CD4-positive, alpha-beta memory T cell (primary cell): Measurements from ENCODE around the gene TDRD5. TPM values are rescaled to one million over a fixed set of nuclear protein-coding genes. Genes with fewer than 3 reads are reported as not detected.

Source experiments
- CTCF ChIA-PET: fragments of 350-600 bp; sonication (Branson Sonifier 250); formaldehyde crosslinking; loops from one replicate; lab custom pipeline; 2021; ENCODE audit warnings: inconsistent platforms; ENCODE audit not compliant: partially characterized antibody; lab: Charles Lee
- POLR2A ChIA-PET: fragments of 350-600 bp; sonication (Branson Sonifier 250); formaldehyde crosslinking; loops from one replicate; lab custom pipeline; 2021; ENCODE audit not compliant: partially characterized antibody; lab: Charles Lee
- DNase-seq, 5 donors: peaks; one replicate each; pipeline versions ENCODE4 v3.0.0 to v3.0.0-alpha.2; 2020 to 2022; ENCODE audit warnings: mixed read lengths in 1 of 5
- H3K27ac ChIP-seq: one replicate; pipeline ENCODE4 v1.7.0; 2013; ENCODE audit warnings: low read depth, low read length
- H3K27me3 ChIP-seq: 2 replicates; pipeline ENCODE4 v1.7.0; 2013; ENCODE audit warnings: mild to moderate bottlenecking, low read length, moderate library complexity; ENCODE audit not compliant: insufficient read depth
- H3K36me3 ChIP-seq: 2 replicates; pipeline ENCODE4 v1.7.0; 2013; ENCODE audit warnings: mild to moderate bottlenecking, low read length, moderate library complexity; ENCODE audit not compliant: insufficient read depth
- H3K4me1 ChIP-seq: 2 replicates; pipeline ENCODE4 v1.7.0; 2013; ENCODE audit warnings: mild to moderate bottlenecking, low read length, moderate library complexity; ENCODE audit not compliant: insufficient read depth
- H3K4me3 ChIP-seq, 2 donors: one replicate each; pipeline ENCODE4 v1.7.0; 2013; ENCODE audit warnings: low read length in 2 of 2, mild to moderate bottlenecking in 1 of 2
- H3K9me3 ChIP-seq, 2 donors: one replicate each; pipeline ENCODE4 v1.7.0; 2013; ENCODE audit warnings: low read length in 2 of 2, control low read depth in 1 of 2; ENCODE audit not compliant: control insufficient read depth in 1 of 2
- H3K27ac Mint-ChIP-seq, 7 donors: one replicate each; pipeline ENCODE4 v1.8.0; 2020 to 2021; ENCODE audit warnings: mixed read lengths in 7 of 7, mild to moderate bottlenecking in 6 of 7, inconsistent platforms in 3 of 7, moderate library complexity in 3 of 7
- H3K27me3 Mint-ChIP-seq, 2 donors: one replicate each; pipeline ENCODE4 v1.8.0; 2020 to 2021; ENCODE audit warnings: mixed read lengths in 2 of 2
- H3K36me3 Mint-ChIP-seq, 2 donors: one replicate each; pipeline ENCODE4 v1.8.0; 2020 to 2021; ENCODE audit warnings: mixed read lengths in 2 of 2, inconsistent platforms in 1 of 2, mild to moderate bottlenecking in 1 of 2
- H3K4me1 Mint-ChIP-seq, 4 donors: one replicate each; pipeline ENCODE4 v1.8.0; 2020 to 2021; ENCODE audit warnings: mixed read lengths in 4 of 4, mild to moderate bottlenecking in 1 of 4
- H3K4me3 Mint-ChIP-seq, 8 donors: one replicate each; pipeline ENCODE4 v1.8.0; 2020 to 2021; ENCODE audit warnings: mixed read lengths in 8 of 8, mild to moderate bottlenecking in 7 of 8, moderate library complexity in 6 of 8, inconsistent platforms in 3 of 8
- H3K9me3 Mint-ChIP-seq, 8 donors: one replicate each; pipeline ENCODE4 v1.8.0; 2020 to 2021; ENCODE audit warnings: mixed read lengths in 8 of 8, mild to moderate bottlenecking in 5 of 8, inconsistent platforms in 3 of 8, moderate library complexity in 1 of 8
- intact Hi-C: fragments of 100-400 bp; cut with micrococcal nuclease; formaldehyde crosslinking; loops from one replicate; pipeline ENCODE4 v1.15.1; 2023
- polyA plus RNA-seq, 2 donors: library from polyadenylated mRNA; unstranded; fragments of 300-500 nt; fragmentation: Illumina TruSeq; gene quantifications; one replicate each; pipeline ENCODE4 v1.2.3, GENCODE V29; 2021
- total RNA-seq, 2 experiments: library from RNA; stranded (reverse); gene quantifications; one replicate each; pipeline ENCODE4 v1.2.3, GENCODE V29; 2021

Gene TDRD5
- total and polyA plus RNA-seq, 4 experiments from 2014 or later: not detected

DNA sequence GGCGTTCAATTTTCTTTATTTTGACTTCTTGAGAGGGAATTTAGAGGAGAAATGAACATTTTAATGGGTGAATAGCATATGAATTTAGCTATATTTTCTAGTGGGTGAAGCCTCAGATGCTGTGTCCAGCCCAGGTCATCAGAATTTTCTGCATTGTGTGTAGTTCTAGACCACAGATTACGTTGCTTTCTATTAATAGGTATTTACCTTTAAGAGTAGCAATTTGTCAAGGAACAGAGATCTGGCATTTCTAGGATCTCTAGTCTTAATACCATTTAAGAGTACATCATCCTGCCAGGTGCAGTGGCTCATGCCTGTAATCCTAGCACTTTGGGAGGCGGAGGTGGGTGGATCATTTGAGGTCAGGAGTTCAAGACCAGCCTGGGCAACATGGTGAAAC lies 20.7 kb downstream of the TDRD5 start:
- Mint-ChIP-seq H3K4me1 (no peaks in the 10 kb centered on the region), H3K9me3 (peaks cover 0 to 3% (median 0%) of the 10 kb centered on the region in 8 donors), H3K36me3 (no peaks in the 10 kb centered on the region), H3K27me3 (peaks cover 10 to 12% of the 10 kb centered on the region in 2 donors), H3K27ac (no peak overlapping the region), H3K4me3 (no peak overlapping the region)
- no peak overlapping the region for H3K27ac ChIP-seq
- no peak overlapping the region for H3K4me3 ChIP-seq
- no peak for DNase-seq
- intact Hi-C loops: no loop called here
- H3K9me3 ChIP-seq: no peaks in the 10 kb centered on the region
- POLR2A ChIA-PET: no interaction called here
- H3K36me3 ChIP-seq: no peaks in the 10 kb centered on the region
- H3K4me1 ChIP-seq: no peaks in the 10 kb centered on the region
- CTCF ChIA-PET: no interaction called here
- no peaks in the 10 kb centered on the region for H3K27me3 ChIP-seq

DNA sequence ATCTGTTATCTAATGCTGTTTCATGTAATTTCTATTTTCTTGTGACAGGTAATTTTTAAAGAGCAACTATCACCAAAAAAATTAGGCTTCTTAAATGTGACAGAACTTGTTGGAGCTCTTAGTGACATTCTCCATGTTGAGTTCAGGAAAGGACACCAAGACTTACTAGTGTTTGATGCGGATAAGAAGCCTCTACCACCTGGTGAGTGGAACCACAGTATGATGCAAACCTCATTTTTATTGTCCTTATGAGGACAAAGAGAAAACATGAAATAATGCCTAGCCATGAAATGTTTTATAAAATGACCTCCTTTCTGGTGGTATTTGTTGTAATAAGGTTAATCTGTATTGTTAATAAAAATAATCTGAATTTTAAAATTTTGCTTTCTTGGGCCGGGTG lies 39.1 kb downstream of the TDRD5 start:
- CTCF ChIA-PET: no interaction called here
- POLR2A ChIA-PET: no interaction called here
- no peak overlapping the region for H3K27ac Mint-ChIP-seq

DNA sequence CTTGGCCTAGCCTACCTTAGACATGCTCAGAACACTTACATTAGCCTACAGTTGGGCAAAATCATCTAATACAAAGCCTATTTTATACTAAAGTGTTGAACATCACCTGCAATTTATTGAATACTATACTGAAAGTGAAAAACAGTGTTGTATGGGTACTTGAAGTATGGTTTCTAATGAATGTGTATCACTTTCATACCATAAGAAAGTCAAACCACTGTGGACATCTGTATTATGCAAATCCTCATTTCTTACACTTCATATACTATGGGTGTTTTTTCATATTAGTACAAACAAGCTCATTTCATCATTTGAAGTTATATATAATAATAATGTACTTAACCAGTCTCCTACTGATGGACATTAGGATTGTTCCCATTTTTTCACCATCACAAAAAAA lies 41.2 kb downstream of the TDRD5 start:
- Histone ChIP-seq H3K27ac (no peak overlapping the region), H3K4me1 (no peaks in the 10 kb centered on the region), H3K4me3 (no peak overlapping the region), H3K9me3 (no peaks in the 10 kb centered on the region), H3K36me3 (no peaks in the 10 kb centered on the region), H3K27me3 (no peaks in the 10 kb centered on the region)
- no peak for DNase-seq
- Mint-ChIP-seq H3K4me3 (no peak overlapping the region), H3K36me3 (no peaks in the 10 kb centered on the region), H3K27ac (no peak overlapping the region), H3K27me3 (peaks cover 0 to 1% of the 10 kb centered on the region in 2 donors), H3K4me1 (no peaks in the 10 kb centered on the region), H3K9me3 (no peaks in the 10 kb centered on the region)
- ChIA-PET CTCF (interaction anchor here (1.8 kb wide), 1 partner anchor 547 kb away, joined by 3 read pairs; no protein-coding TSS in a partner anchor), POLR2A (no interaction called here)
- intact Hi-C loops: no loop called here

More for the DNA sequence above, 39.1 kb downstream of the TDRD5 start:
- H3K4me3 ChIP-seq: no peak overlapping the region
- Mint-ChIP-seq H3K9me3 (no peaks in the 10 kb centered on the region), H3K4me1 (no peaks in the 10 kb centered on the region), H3K27me3 (peaks cover 0 to 1% of the 10 kb centered on the region in 2 donors), H3K36me3 (no peaks in the 10 kb centered on the region), H3K4me3 (no peak overlapping the region)
- no peaks in the 10 kb centered on the region for H3K4me1 ChIP-seq
- no peak for DNase-seq
- H3K27me3 ChIP-seq: no peaks in the 10 kb centered on the region
- no peak overlapping the region for H3K27ac ChIP-seq
- no peaks in the 10 kb centered on the region for H3K9me3 ChIP-seq
- H3K36me3 ChIP-seq: no peaks in the 10 kb centered on the region
- intact Hi-C loops: no loop called here

DNA sequence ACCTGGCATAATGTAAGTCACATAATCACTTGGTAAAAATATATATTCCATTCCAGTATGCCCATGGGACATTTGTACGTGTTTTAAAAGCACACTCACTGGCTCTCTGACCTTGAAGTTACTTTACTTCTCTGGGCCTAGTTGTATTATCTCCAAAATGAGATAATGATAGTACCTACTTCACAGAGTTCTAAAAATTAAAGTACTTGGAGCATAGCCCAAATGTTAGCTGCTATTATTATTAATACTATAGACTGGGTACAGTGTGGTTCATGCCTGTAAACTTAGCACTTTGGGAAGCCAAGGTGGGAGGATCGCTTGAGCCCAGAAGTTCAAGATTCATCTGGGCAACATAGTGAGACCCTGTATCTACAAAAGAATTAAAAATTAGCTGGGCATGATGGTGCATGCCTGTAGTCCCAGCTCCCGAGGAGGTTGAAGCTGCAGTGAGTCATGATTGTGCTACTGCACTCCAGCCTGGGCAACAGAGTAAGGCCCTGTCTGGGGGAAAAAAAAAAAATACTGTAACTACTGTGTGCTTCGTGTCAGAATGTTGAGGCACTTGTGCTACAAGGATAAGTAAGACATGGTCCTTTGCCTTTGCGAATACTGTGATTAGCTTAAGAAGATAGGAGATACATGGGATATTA lies 45.7 kb downstream of the TDRD5 start:
- Mint-ChIP-seq H3K9me3 (no peaks in the 10 kb centered on the region), H3K4me3 (no peak overlapping the region), H3K27me3 (peaks cover 0 to under 1% of the 10 kb centered on the region in 2 donors), H3K36me3 (no peaks in the 10 kb centered on the region), H3K27ac (no peak overlapping the region), H3K4me1 (no peaks in the 10 kb centered on the region)
- no peak for DNase-seq
- intact Hi-C loops: no loop called here
- Histone ChIP-seq H3K36me3 (no peaks in the 10 kb centered on the region), H3K27me3 (no peaks in the 10 kb centered on the region), H3K27ac (no peak overlapping the region), H3K9me3 (no peaks in the 10 kb centered on the region), H3K4me3 (no peak overlapping the region), H3K4me1 (no peaks in the 10 kb centered on the region)
- ChIA-PET CTCF (no interaction called here), POLR2A (no interaction called here)

DNA sequence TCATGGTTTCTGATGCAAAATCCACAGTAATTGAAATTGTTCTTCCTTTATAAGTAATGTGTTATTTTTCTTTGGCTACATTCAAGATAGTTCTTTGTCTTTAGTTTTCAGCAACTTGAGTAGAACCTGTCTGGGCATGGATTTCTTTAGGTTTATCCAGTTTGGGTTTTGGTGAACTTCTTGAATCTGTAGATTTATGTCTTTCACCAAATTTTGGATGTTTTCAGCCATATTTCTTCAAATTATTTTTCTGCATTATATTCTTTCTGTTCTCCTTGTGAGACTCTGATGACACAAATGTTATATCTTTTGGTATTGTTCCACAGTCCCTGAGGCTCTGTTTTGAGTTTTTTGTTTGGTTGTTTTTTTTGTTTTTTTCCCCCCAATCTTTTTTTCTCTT lies 69.4 kb downstream of the TDRD5 start:
- Mint-ChIP-seq H3K36me3 (no peaks in the 10 kb centered on the region), H3K27ac (no peak overlapping the region), H3K4me3 (no peak overlapping the region), H3K27me3 (peaks cover 4 to 5% of the 10 kb centered on the region in 2 donors), H3K4me1 (no peaks in the 10 kb centered on the region), H3K9me3 (peaks cover 2 to 27% (median 11%) of the 10 kb centered on the region in 8 donors)
- no peaks in the 10 kb centered on the region for H3K9me3 ChIP-seq
- ChIA-PET POLR2A (no interaction called here), CTCF (no interaction called here)
- no peak for DNase-seq
- no peaks in the 10 kb centered on the region for H3K36me3 ChIP-seq
- no peak overlapping the region for H3K4me3 ChIP-seq
- no peaks in the 10 kb centered on the region for H3K4me1 ChIP-seq
- H3K27me3 ChIP-seq: no peaks in the 10 kb centered on the region
- intact Hi-C loops: no loop called here
- H3K27ac ChIP-seq: no peak overlapping the region

DNA sequence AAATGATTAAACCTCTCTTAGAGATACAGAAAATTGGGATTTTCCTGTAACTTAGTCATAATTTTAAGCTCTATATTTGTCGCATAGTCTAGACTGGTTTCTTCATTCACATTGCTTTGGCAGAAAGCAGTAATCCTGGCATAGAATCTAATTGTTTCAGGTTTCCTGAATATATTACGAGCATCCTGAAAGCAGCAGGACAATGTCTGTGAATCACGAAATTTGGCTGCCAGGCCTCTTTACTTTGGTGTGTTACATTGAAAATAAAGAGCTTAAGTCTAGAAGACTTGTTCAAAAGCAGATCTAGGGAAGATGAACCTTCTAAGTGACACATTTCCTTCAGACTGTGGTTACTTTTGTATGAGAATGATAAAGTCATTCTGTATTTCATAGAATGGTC lies 72.2 kb downstream of the TDRD5 start:
- ChIA-PET CTCF (no interaction called here), POLR2A (no interaction called here)
- Histone ChIP-seq H3K36me3 (no peaks in the 10 kb centered on the region), H3K4me1 (no peaks in the 10 kb centered on the region), H3K27me3 (no peaks in the 10 kb centered on the region), H3K4me3 (no peak overlapping the region), H3K27ac (no peak overlapping the region), H3K9me3 (no peaks in the 10 kb centered on the region)
- Mint-ChIP-seq H3K36me3 (no peaks in the 10 kb centered on the region), H3K27ac (no peak overlapping the region), H3K4me3 (no peak overlapping the region), H3K9me3 (peaks cover 0 to 20% (median 8%) of the 10 kb centered on the region in 8 donors), H3K27me3 (peaks cover 4 to 5% of the 10 kb centered on the region in 2 donors), H3K4me1 (no peaks in the 10 kb centered on the region)
- DNase-seq: no peak
- intact Hi-C loops: no loop called here

DNA sequence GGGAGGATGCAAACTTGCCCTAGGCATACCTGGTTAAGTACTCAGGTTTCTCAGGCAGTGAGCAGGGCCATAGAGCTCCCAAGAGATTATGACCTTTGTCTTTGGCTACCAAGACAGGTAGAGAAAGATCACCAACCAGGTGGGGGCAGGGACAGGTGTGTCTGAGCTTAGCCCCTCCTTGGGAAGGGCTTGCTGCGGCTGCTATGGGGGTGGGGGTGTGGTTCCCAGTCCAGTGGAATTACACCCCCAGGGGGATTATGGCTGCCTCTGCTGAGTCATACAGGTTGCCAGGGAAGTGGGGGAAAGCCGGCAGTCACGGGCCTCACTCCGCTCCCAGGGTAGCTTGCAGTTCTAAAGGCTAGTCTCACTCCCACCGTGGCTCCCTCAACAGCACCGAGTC lies 86.2 kb downstream of the TDRD5 start:
- POLR2A ChIA-PET: no interaction called here
- H3K9me3 Mint-ChIP-seq: peaks cover 0 to 14% (median 6%) of the 10 kb centered on the region in 8 donors

More for the DNA sequence above, 86.2 kb downstream of the TDRD5 start:
- H3K4me1 Mint-ChIP-seq: no peaks in the 10 kb centered on the region
- Histone ChIP-seq H3K4me1 (no peaks in the 10 kb centered on the region), H3K4me3 (no peak overlapping the region), H3K27me3 (no peaks in the 10 kb centered on the region), H3K27ac (no peak overlapping the region), H3K36me3 (no peaks in the 10 kb centered on the region), H3K9me3 (no peaks in the 10 kb centered on the region)
- no peak overlapping the region for H3K27ac Mint-ChIP-seq
- intact Hi-C loops: no loop called here
- H3K36me3 Mint-ChIP-seq: no peaks in the 10 kb centered on the region
- H3K4me3 Mint-ChIP-seq: no peak overlapping the region
- no peak for DNase-seq
- peaks cover 6 to 14% of the 10 kb centered on the region in 2 donors for H3K27me3 Mint-ChIP-seq
- CTCF ChIA-PET: interaction anchor here (1.2 kb wide), 1 partner anchor 11 kb away, joined by 3 read pairs; no protein-coding TSS in a partner anchor
